Activated CD4-positive, alpha-beta T cell treated with anti-CD3 and anti-CD28 coated beads, Interleukin-2, amount 50 U/mL, for 4 hours (primary cell): Measurements from ENCODE around the gene CD96.
"Not testable (repeated sequence)": the region's sequence is repeated elsewhere in the genome, so short reads cannot be mapped to it uniquely, and the experiment has no call there.

ENCODE experiments used
- DNase-seq, 2 experiments: peaks; one replicate each; pipeline ENCODE4 v3.0.0-alpha.2; 2020

Gene CD96

DNA sequence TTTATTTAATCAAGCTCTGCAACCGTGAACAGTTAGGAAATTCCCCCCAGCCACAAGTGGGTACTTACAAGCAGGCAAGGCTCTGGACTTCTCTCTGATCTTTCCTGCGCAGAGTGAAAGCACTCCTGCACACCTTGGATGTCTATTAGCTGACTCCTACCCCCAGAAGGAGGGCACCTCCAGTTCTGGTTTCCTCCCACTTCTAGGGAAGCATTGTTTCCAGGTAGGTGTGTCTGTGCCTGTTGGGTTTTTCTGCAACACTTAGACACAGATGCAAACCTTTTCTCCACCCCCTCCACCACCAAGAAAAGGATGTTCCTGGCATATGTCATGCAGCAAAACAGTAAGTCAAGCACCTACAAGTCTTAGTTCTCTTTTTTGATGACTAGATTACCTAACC lies 53.2 kb downstream of the CD96 start, which contains the start of gene ZBED2:
Gene ZBED2, minus strand, starts transcription at position 115 of the 400 bp plus-strand sequence. CDS start 1,145 bp downstream, outside the sequence.
- no peak for DNase-seq

DNA sequence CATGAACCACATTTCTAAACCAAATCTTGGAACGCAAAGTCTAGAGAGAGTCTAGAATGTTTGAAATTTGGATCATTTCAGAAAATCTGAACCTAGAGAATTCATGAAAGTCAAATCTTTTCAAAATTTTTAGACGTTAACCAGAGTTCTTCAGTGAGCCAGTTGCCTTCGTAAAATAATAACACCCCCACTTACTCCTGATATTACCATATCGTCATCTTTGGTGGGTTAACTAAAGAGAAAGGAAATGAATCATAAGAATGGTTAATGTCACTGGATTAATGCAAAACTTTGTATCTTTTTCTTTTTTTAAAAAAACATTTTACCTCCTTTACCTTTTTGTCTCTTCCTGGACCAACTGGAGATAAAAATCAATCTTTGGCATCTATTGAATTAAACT lies 54.3 kb downstream of the CD96 start:
- no peak for DNase-seq

DNA sequence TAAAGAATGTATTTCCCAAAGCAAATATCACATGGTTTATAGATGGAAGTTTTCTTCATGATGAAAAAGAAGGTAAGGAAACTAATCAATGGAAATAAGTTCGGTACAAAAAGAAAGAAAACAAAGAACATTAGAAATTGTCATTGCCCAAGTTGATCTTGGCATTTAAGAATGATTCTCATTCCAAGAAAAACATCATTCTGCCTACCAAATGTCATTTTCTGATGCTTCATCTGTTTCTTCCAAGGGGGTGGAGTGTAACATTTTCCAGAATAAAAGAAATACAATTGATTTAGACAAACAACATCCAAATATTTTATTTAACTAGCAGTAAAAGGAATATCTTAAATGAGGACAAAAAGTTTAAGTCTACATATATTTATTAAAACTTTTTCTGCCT lies 56.1 kb downstream of the CD96 start:
- DNase-seq: no peak

DNA sequence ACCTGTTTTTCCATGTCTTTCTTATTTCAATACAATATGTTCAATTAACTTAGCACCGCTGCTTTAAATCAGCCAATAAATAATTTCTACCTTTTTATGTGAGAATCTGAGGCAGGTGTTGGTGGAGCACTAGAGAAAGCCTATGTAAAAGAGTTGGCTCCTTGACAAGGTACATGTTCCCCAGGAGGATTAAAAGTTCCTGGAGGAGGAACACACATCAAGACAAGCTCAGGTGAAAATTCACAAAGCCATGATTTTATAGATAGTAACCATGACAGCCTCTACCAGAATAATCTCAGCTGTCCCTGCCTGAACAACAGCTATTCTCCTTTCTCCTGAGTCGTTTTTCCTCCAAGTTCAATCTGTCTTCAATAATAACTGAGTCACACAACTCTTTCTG lies 56.6 kb downstream of the CD96 start:
- DNase-seq: no peak

DNA sequence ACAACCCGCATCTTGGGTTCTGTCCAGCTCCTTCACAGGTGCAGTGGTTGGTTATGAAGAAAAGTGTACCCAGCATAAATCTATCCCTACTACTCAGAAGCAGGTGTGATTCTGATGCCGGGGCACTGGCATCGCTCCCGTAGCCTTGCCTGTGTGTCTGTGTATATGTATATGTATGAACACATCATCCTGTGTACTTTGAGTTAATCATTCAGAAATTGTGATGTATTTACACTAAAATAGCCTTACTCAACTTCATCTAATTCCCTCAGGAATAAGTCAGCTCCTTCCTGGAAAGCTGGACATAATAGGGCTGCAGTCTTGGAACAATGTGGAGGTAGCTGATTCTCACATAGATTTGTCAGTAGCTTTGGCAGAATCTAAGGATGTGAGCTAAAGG lies 59.8 kb downstream of the CD96 start:
- DNase-seq: no peak

DNA sequence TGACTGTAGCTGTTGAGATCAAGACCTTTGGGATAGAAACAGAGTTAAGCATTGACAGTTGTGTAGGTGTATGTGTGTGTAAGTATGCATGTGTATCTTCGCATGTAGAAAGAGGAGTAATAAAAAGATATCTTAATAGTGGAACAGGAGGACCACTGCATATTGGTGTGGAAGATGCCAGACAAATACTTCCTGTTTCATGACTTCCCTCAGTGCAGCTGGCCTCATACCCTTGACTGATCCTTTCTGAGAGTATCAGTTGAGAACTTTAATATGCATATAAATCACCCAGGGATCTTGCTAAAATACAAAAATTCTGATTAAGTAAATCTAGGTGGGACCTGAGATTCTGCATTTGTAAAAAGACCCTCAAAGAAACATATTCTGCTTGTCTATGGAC lies 61.7 kb downstream of the CD96 start:
- DNase-seq: no peak

DNA sequence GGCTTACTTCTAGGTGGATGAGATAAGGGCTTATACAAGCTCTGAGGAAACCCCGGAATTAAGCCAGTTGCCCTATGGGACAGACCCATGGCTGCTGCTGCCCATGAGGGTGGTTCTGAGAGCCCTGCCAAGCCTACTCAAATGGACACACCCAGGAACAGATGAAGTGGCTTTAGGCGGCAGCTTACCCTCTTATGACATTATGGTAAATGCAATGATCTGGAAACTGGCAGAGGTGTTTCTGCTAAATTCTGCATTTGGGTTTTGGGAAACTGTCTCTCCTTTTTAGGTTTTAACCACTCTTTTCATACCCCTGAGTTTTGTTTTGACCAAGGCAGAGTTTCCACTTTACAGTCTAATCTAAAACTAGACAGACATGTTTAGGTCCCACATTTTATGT lies 62.1 kb downstream of the CD96 start:
- no peak for DNase-seq

DNA sequence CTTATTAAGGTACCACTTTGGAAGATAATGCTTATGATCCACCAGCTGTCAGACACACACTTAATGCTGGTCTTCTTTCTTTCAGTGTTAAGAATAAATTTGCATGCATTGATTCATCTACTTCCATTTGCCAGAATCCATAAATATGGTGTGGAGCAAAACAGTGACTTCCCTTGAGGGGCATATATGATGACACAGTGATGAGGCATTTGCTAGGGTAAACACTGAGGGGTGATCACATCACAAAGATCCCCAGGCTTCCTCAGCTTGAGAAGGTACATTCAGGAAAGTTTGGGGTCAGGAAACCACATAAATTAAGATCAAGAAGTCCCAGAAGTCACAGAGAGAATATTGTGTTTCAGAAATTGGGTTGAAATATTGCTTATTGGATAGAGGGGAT lies 63.0 kb downstream of the CD96 start:
- DNase-seq: no peak

DNA sequence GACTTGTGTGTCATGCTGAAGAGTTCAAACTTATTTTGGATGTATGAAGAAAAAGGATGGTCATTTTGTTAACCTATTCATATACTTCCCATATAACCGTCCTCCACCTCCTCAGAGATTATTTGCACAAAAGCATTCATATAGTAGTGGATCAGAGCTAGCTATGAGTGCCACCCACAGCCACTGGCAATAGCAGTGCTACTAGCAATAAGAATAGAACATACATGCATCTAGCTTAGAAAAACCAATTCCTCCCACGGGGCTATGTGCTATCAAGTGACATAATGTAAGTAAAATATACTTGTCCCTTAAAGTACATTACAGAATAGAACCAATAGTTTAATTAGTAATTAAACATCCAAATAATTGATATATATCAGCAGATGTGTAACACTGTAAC lies 63.5 kb downstream of the CD96 start:
- DNase-seq: no peak

DNA sequence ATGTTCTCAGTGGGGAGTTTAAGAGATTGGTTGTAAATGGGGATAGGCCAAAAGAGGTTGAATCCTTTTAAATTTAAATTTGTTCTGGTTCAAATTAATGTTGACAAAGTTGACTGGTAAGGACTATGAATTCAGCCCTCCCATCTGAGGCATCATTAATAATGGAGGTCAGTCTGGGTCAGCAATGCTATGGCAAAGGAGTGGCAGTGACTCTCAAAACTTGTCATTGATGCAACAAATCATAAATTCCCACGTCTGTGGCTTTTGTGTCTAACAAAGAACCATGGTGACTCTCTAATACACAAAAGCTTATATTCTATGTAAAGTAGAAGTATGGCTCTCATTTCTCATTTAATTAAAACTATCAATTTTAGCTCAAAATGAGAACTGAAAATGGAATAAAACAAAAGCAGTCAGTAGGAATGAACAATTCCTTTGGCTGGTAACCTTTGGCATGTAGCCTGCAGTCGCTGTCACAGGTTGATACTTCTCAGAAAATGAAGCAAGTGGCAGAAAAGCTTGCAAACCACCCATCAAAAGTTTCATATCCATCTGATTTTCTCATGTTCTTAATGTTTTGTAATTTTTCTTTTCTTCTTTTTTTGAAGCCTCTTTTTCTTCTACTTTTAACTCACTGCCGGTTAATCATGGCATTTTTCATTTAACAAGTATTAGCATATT lies 65.4 kb downstream of the CD96 start:
- DNase-seq: no peak

DNA sequence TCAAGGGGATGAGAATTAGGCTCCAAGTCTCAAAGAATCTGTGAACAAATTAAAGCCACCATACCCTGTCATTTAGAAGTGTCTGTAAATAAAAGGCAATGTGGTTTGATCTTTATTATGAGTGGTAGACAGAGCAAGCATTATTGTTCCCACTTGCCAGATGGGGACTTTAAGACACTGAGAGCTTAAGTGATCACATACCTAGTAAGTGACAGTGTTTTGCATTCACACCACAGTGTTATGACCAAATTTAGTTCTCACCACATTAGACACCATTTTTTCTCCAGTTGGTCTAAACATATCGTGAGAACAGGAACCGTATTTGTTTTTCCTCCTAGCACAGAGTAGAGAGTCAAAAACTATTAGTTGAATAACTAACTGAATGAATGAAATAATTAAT lies 66.4 kb downstream of the CD96 start:
- DNase-seq: no peak

DNA sequence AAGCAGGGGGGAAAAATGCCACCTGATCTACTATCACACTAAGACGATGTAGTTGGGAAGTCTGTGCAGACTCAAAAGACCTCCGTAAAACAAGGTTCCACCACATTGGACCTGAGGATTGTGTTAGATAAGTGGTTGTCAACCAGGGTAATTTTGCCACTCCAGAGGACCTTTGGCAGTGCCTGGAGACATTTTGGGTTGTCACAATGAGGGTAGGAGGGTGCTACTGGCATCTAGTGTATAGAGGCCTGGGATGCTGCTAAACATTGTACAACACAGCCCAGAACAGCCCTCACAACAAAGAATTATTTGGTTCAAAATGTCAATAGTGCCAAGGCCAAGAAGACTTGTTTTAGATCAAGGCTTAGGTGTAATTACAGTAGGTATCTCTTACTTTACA lies 67.7 kb downstream of the CD96 start:
- DNase-seq: no peak

DNA sequence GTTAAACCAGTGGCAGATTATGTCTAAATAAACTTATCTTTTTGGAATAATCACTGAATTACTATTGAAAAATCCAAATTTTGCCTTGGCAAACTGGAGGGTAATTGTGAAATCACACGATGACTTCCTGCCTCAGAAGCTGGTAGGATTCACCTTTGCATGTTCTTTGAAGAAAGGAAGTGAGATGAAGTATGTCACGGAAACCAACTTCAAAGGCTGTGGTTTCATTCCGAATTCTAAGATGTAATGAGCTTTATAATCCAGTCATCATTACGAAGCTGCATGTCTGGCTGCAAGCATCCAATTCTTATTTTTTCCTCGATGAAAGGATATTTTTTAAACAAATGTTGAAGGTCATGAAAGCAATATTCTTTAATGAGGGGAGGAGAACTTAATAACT lies 68.2 kb downstream of the CD96 start:
- DNase-seq: no peak

DNA sequence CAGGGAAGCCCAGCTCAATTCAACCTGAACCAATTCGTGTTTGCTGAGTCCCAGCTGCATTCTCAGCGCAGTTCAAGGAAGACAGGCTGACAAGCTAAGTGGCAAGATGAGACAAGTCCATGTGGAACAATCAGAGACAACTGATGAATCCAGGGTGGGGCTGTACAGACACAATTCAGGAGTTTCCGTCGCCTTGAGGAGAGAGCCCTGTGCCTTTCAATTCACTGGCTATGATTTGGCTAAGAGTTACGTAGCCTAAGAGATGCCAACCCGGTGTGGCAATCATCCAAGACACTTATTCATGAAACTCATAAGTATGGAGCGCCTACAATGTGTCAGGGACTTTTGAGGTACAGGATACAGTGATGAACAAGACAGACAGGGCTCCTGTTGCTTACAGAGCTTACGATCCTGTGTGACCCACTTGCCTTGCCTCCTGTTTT lies 68.6 kb downstream of the CD96 start:
- DNase-seq: peak; percentile 19 to 24

DNA sequence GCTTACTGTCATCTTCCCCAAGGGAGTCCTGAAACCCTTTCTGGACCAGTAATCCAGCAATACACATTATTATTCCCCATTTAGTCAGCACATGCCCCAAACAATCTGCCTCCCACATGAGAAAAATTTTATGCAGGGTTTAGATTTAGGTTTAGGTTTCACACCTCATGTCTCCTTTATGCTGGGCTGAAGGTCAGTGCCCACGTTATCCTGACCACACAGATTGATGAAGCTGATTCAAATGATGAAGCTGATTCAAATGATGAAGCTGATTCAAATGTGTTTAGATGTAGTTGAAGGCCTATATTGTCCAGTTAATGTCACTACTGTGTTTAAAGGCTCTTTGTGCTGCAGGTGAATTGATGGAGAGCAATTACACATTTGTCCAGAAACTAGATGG lies 71.3 kb downstream of the CD96 start:
- DNase-seq: no peak

DNA sequence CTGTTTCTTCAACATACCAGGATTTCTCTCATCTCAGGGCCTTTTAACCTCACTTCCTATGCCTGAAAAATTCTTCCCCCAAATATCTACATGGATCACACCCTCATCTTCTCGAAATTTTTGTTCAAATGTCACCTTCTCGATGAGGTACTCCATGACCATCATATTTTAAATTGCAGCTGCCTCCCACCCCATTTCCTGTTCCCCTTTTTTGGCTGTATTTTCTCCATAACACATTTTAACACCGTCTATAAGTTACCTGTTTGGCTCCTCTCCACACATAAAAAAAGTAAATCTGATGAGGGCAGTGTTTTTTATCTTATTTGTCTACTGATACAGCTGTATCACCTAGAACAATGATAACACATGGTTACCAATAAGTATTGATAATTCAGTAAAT lies 73.9 kb downstream of the CD96 start:
- DNase-seq: no peak

DNA sequence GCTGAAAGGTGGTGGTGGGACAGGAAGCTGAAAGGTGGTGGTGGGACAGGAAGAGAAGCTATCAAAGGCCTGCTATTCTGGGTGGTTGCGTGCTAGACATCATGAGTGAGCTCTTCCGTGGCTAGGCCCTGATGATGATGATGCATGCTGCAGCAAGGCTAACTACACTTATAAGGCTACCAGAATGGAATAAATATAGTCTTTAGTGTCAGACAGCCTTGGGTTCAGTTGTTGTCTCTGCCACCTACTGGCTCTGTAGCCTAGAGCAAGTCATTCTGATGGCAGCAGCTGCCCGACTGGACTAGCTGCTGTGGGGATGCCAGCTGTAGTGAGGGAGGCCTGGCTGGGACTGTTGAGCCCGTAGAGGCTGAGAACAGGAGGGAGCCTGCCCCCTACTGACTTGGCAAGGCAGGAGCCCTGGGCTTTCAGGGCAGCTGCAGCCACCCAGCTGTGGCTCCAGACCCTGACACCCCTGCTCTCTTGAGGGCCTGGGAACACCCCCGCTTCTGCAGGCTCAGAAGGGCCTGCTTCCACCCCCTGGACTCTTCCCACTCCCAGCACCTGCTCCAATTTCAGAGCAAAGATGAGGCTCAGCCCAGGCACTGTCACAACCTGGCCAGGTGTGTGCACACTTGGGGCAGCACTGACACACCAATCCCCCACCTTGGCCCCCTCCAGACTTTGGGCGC lies 74.6 kb downstream of the CD96 start:
- DNase-seq: peak; percentile 55 to 59

DNA sequence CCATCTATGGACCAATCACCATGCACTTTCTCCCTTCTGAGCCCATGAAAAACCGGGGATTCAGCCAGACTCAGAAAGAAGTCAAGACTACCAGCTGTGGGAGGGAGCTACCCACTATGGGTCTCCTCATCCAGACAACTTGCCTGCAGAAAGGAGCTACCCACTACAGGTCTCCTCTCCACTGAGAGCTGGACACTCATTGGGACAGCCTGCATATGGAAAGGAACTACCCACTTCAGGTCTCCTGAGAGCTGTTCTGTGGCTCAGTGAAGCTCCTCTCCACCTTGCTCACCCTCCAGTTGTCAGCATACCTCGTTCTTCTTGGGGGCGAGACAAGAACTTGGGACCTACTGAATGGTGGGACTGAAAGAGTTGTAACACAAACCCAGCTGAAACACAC lies 75.4 kb downstream of the CD96 start:
- no peak for DNase-seq

DNA sequence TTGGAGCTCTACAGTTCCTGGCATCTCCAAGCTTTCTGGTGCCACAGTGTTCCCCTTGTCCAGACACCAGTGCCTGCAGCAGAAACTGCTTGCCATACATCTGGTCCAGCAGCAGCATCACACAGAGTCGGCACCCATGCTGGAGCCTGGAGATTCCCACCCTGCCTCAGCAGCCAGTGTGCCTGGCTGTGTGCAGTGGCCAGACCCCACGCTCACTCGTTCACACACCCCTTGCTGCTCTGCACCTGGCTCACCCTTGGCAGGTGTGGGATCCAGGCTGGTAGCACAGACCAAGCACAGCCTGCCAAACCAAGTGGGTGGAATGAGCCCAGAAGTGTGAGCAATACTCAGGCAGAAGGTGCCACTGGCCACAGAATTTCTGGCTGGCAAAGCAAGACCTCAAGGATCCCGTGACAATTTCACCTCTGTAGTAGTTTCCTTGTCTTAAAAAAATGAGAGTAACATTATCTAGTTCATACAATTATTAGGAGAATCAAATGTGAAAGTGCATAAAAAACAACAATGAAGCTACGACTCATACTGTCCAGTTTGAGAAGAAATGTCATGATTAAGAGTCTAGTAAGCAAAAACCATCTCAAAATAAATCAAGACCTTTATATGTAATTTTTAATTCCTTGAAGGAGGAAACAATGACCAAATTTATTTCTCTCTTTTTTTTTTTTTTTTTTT lies 76.1 kb downstream of the CD96 start:
- DNase-seq: no peak

DNA sequence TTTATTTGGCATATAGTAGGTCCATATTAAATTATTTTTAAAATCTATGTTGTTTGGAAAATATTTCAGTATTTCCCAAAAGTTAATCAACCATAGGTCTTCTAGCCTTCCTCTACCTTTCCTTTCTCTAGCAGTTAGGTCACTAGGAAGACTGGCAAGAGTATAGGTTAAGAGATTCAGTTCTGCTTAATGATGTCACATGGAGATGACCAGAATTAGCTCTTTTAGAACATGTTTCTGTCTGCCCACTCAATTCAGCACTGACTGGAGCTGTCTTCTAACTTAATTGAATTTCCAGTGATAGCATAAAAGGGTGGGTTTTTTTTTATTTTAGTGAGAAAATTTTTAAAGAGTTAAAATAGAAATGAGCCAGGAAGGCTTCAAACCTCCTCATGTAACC lies 76.9 kb downstream of the CD96 start:
- DNase-seq: no peak

DNA sequence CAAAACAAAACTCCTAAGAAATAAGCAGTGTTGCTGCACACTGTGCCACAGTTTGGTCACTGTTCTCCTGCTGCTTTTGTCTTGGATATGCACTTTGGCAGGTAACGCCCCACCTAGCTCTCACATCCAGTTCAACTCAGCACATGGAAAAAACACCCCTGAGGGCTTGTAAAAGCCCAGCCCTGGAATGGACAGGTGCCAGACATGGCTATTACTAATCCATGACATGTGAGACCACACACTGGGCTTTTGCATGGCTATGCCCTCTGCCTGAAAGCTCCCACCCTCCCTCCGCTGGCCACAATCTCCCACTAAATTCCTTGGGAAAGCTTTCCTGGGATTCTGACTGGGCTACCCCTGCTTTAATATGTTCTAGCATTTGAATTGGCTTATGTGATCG lies 77.8 kb downstream of the CD96 start:
- no peak for DNase-seq

DNA sequence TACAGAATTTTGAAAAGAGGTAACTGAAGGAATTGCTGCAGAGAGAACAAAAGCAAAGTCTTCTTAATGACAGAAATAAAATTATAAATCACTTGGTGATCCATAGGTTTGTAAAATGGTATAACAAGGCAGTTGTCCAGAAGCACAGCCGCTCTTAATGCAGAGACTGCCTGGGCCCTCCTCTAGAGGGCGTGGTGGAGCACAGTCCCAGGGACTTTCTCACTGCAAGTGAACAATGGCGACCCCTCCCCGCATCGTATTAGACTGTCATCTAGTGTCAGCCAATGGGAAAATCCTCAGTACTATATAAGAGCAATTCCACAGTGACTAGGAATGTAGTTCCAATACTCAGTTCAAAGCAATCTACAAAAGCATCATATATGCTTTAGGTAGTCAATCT lies 79.5 kb downstream of the CD96 start:
- DNase-seq: no peak

DNA sequence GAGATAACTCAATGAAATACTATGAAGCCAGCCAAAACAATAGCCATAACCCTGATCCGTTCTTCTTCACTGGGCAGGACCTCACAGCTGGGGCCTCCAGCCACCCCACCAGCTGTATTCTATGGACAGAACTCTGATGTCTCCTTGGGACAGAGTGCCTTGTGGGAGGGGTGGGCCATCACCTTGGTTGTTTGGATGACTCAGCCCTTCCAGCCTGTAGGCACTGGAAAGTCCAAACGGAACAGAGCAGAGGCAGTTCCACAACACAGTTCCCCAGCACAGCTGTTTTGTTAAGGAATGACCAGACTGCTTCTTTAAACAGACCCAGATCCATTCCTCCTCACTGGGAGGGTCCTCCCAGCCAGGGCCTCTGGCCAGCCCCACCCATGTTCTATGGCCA lies 85.1 kb downstream of the CD96 start:
- no peak for DNase-seq

DNA sequence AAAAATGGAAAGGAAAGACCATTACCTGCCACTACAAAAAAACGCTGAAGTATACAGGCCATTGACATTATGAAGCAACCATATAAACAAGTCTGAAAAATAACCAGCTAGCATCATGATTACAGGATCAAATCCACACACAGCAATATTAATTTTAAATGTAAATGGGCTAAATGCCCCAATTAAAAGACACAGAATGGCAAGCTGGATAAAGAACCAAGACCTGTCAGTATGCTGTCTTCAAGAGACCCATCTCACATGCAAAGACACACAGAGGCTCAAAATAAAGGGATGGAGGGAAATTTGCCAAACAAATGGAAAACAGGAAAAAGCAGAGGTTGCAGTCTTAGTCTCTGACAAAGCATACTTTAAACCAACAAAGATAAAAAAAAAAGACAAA lies 87.0 kb downstream of the CD96 start:
- DNase-seq: not testable (repeated sequence)
